IgD-negative memory B cell (primary cell): ENCODE data around the gene RHOJ. TPM values are rescaled to one million over a fixed set of nuclear protein-coding genes. Genes with fewer than 3 reads are reported as not detected.

Experiments used
- H3K27ac Mint-ChIP-seq, 3 donors: one replicate each; pipeline ENCODE4 v1.8.0; 2020 to 2022; ENCODE audit warnings: mild to moderate bottlenecking in 3 of 3, mixed read lengths in 3 of 3, moderate library complexity in 1 of 3
- H3K27me3 Mint-ChIP-seq: one replicate; pipeline ENCODE4 v1.8.0; 2021; ENCODE audit warnings: mixed read lengths
- H3K36me3 Mint-ChIP-seq: one replicate; pipeline ENCODE4 v1.8.0; 2020; ENCODE audit warnings: mild to moderate bottlenecking, mixed read lengths
- H3K4me1 Mint-ChIP-seq, 3 donors: one replicate each; pipeline ENCODE4 v1.8.0; 2020 to 2022; ENCODE audit warnings: mixed read lengths in 3 of 3, mild to moderate bottlenecking in 1 of 3
- H3K4me3 Mint-ChIP-seq, 4 donors: one replicate each; pipeline ENCODE4 v1.8.0; 2020 to 2022; ENCODE audit warnings: mild to moderate bottlenecking in 4 of 4, mixed read lengths in 4 of 4, moderate library complexity in 3 of 4
- H3K9me3 Mint-ChIP-seq, 3 donors: one replicate each; pipeline ENCODE4 v1.8.0; 2020 to 2021; ENCODE audit warnings: mixed read lengths in 3 of 3, mild to moderate bottlenecking in 1 of 3
- polyA plus RNA-seq: library from polyadenylated mRNA; unstranded; fragments of 300-500 nt; fragmentation: Illumina TruSeq; gene quantifications from one replicate; pipeline ENCODE4 v1.2.3, GENCODE V29; 2021

Gene RHOJ
- polyA plus RNA-seq, 1 donor from 2014 or later = not detected

DNA sequence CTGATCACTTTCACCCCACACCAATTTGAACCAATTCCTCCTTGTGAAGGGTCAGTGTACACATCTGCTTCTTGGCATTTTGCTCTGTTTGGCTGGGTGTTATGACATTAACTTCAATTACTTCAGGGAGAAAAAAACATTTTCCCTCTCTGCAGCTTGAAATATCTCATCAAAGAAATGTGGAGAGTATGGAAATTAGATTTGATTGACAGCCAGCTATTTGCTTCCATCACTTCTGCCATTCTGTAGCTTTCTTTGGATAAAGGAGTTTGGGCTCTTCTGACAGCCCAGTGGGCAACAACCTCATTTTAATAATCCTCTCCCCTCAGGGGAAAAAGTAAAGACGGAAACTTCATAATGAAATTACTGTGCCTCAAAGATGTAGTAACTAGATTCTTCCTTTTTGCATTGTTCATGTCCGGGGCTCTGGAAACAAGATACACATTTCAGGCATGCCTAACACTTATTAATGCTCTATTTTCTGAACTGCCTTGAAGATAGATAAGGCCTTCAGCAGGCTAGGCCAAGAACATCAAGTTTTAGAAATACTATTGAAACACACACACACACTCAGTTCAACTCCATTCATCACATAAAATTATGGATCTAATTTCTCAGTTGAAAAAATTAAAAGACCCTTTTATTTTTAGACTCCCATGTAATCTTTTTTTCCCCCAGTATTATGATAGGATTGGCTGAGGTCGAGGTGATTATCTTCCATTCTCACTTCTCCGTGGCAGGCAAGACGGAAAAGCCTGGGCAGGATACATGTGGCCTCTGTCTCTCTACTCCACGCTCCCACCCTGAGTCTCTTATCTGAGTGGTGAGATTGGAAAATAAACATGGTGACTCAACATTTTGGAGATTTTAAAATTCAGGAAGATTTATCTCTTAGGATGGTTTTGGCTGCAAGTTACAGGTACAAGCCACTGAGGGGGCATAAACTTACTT lies 124.8 kb downstream of the RHOJ start:
- no peaks in the 10 kb centered on the region for H3K36me3 Mint-ChIP-seq

GRCh38 chr14:63342371-63342770 lies 138.1 kb downstream of the RHOJ start:
- H3K4me3 Mint-ChIP-seq = no peak overlapping the region
- peaks cover 2% of the 10 kb centered on the region for H3K36me3 Mint-ChIP-seq
- no peak overlapping the region for H3K27ac Mint-ChIP-seq
- no peaks in the 10 kb centered on the region for H3K4me1 Mint-ChIP-seq
- H3K9me3 Mint-ChIP-seq = peaks cover 1 to 3% (median 3%) of the 10 kb centered on the region in 3 donors
- peaks cover 11% of the 10 kb centered on the region for H3K27me3 Mint-ChIP-seq

More for the DNA sequence above, 124.8 kb downstream of the RHOJ start:
- Mint-ChIP-seq H3K9me3 (no peaks in the 10 kb centered on the region), H3K27me3 (peaks cover 8% of the 10 kb centered on the region), H3K27ac (no peak overlapping the region), H3K4me3 (no peak overlapping the region), H3K4me1 (no peaks in the 10 kb centered on the region)

Other genes starting within 250 kb of the RHOJ start
- not detected for gene KCNH5, start 159.0 kb upstream of the RHOJ start, polyA plus RNA-seq
- not detected for gene GPHB5, start 114.5 kb downstream of the RHOJ start, polyA plus RNA-seq